ENCODE data around the gene OR2W3.

Gene OR2W3

DNA sequence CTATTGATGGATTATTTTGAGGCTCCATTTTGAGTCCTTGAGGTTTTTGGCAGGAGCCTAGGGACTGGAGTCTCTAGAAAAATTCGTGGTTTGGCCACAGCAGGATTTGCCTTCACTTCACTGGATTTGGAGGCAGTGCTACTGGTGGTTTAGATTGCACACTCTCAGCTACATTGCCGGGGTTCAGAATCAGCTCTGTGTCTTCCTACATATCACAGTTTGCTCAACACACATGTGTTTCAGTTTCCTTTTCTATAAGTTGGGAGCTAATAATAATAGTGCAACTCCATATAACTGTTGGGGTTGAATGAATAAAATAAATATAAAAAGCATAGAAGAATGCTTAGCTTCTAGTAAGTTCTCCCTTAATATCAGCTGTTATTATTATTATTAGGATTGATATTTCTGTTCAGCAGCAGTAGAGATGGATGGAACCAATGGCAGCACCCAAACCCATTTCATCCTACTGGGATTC is at the start of gene OR2W3:
Gene OR2W3 (plus strand): TSS at position 425 of the 475 bp plus-strand sequence. CDS start 0 bp downstream, at position 425.
- TF ChIP-seq, protein P1, sequence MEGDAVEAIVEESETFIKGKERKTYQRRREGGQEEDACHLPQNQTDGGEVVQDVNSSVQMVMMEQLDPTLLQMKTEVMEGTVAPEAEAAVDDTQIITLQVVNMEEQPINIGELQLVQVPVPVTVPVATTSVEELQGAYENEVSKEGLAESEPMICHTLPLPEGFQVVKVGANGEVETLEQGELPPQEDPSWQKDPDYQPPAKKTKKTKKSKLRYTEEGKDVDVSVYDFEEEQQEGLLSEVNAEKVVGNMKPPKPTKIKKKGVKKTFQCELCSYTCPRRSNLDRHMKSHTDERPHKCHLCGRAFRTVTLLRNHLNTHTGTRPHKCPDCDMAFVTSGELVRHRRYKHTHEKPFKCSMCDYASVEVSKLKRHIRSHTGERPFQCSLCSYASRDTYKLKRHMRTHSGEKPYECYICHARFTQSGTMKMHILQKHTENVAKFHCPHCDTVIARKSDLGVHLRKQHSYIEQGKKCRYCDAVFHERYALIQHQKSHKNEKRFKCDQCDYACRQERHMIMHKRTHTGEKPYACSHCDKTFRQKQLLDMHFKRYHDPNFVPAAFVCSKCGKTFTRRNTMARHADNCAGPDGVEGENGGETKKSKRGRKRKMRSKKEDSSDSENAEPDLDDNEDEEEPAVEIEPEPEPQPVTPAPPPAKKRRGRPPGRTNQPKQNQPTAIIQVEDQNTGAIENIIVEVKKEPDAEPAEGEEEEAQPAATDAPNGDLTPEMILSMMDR (IDR thresholded peaks at IDR 0.05; ENCODE audit: insufficient read depth, low read depth, low read length, missing control alignments), result no peak
- DNase-seq (ENCODE audit: low read depth), result no peak
- H3K4me3 ChIP-seq (ENCODE audit: low read depth, low read length), result no peak within 1 kb of the TSS

GRCh38 chr1:247845693-247846017 is 49.7 kb upstream of the OR2W3 start:
- TF ChIP-seq, protein P1 (IDR thresholded peaks at IDR 0.05; ENCODE audit: insufficient read depth, low read depth, low read length, missing control alignments), result no peak
- DNase-seq (ENCODE audit: low read depth), result no peak
- H3K4me3 ChIP-seq (ENCODE audit: low read depth, low read length), result no peak overlapping the region

- TF ChIP-seq, protein P1 (IDR thresholded peaks at IDR 0.05; ENCODE audit: insufficient read depth, low read depth, low read length, missing control alignments), result no peak
- DNase-seq (ENCODE audit: low read depth), result no peak
- no peak overlapping the region for H3K4me3 ChIP-seq (ENCODE audit: low read depth, low read length)
Measured at GRCh38 chr1:247848346-247848745, 47.0 kb upstream of the OR2W3 start.

GRCh38 chr1:247849616-247850015 is 45.8 kb upstream of the OR2W3 start:
- no peak for DNase-seq (ENCODE audit: low read depth)
- H3K4me3 ChIP-seq (ENCODE audit: low read depth, low read length), result no peak overlapping the region

DNA sequence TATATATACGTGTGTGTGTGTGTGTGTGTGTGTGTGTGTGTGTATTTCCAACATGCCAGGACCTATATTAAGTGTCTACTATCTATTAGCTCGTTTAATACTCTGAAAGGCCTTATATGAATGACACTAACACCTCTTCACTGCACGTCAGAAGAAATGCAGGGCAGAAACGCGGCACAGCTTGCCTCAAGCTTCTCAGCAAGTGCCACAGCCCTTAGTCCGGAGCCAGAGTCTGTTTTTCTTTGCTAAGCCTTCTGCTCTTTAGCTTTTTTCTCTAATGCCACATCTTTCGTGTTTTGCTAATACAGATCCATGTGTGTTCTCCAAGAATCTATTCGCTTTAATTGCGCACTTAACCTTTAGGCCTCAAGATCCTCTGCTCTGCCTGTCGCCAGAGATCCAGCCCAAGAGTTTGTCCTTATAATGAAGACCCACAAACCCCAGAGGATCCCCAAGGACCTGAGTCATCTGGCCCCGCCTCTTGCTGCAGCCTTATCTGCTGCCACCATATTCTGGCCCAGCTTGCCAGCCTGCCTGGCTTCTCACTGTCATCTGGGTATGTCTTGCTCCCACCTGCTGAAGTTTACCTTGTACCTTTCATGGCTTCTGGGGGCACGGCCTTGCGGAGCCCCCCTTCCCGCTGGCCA is 40.4 kb upstream of the OR2W3 start:
- H3K4me3 ChIP-seq (ENCODE audit: low read depth, low read length), result no peak overlapping the region
- TF ChIP-seq, protein P1 (IDR thresholded peaks at IDR 0.05; ENCODE audit: insufficient read depth, low read depth, low read length, missing control alignments), result no peak
- no peak for DNase-seq (ENCODE audit: low read depth)

More at GRCh38 chr1:247849616-247850015, 45.8 kb upstream of the OR2W3 start:
- TF ChIP-seq, protein P1 (IDR thresholded peaks at IDR 0.05; ENCODE audit: insufficient read depth, low read depth, low read length, missing control alignments), result no peak

DNA sequence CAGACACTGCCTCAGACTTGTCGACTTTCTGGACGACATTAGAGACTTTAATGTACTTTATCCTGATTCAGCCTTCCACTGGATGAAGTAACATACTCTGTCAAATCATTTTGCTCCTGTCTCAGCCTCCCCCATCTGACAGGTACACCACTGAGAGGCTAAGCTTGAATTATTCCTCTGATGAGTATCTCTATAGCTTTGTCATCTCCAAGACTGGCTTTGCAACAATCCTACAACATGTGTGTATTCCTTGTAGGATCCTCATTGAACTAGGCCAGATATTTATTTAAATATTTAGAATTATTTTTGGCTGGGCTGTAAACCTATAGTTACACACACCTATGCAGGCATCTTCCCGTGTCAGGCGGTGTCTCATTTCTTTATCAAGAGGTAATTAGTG is 39.5 kb upstream of the OR2W3 start:
- no peak for DNase-seq (ENCODE audit: low read depth)
- TF ChIP-seq, protein P1 (IDR thresholded peaks at IDR 0.05; ENCODE audit: insufficient read depth, low read depth, low read length, missing control alignments), result no peak
- no peak overlapping the region for H3K4me3 ChIP-seq (ENCODE audit: low read depth, low read length)

Measured in GM12865 (cell line).